ENCODE data around the gene CBL. TPM values are rescaled to one million over a fixed set of nuclear protein-coding genes. Genes with fewer than 3 reads are reported as not detected.

CBL gene
- total RNA-seq, 2 donors from 2014 or later, result 45.4 to 52.7 TPM

DNA sequence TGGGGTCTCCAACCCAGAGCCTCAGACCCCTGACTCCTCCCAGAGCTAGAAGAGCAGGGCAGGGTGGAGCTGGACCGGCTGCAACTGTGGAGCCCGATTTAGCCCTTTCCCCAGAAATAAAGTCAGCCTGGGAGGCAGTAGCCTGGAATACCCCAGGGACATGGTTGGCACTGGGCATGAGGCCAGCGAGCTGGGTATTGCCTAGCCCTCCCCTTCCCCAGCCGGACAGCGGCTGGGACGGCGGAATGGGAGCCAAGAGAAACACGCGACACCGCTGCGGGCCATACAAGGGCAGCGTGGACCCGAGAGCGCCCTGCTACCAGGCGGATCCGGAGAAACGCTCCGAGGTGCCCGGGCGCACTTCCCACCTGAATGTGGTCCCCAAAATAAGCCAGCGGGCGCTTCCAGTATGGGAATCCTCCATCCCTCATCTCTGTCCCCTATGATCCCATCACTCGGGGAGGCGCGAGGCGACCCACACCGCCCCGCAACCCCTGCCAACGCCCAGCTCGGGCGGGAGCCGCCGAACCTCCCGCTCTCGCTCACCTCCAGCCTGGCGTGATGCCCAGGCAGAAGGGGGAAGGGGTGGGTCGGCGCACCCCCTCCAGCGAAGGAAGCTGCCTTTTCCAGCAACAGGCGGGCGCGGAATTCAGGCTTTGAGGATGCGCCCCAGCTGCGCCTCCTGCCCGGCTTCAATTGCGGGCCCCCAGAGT, 110.0 kb downstream of the CBL start:
- H3K36me3 Mint-ChIP-seq (ENCODE audit: insufficient read depth in 2 of 2), result peaks cover 0 to 2% of the 10 kb centered on the region in 2 donors
- ATAC-seq (replicated peaks in 1 of 2) (no peak), DNase-seq (peak in 1 of 2 donors; percentile 23)
- peaks cover 8% of the 10 kb centered on the region for H3K27me3 Mint-ChIP-seq (ENCODE audit: low read depth)
- peak overlapping the region; percentile 79 to 84 for H3K4me3 Mint-ChIP-seq
- H3K9me3 Mint-ChIP-seq, result no peaks in the 10 kb centered on the region
- H3K27ac Mint-ChIP-seq, result no peak overlapping the region
- peaks cover 13% of the 10 kb centered on the region for H3K4me1 Mint-ChIP-seq (ENCODE audit: low read depth)

DNA sequence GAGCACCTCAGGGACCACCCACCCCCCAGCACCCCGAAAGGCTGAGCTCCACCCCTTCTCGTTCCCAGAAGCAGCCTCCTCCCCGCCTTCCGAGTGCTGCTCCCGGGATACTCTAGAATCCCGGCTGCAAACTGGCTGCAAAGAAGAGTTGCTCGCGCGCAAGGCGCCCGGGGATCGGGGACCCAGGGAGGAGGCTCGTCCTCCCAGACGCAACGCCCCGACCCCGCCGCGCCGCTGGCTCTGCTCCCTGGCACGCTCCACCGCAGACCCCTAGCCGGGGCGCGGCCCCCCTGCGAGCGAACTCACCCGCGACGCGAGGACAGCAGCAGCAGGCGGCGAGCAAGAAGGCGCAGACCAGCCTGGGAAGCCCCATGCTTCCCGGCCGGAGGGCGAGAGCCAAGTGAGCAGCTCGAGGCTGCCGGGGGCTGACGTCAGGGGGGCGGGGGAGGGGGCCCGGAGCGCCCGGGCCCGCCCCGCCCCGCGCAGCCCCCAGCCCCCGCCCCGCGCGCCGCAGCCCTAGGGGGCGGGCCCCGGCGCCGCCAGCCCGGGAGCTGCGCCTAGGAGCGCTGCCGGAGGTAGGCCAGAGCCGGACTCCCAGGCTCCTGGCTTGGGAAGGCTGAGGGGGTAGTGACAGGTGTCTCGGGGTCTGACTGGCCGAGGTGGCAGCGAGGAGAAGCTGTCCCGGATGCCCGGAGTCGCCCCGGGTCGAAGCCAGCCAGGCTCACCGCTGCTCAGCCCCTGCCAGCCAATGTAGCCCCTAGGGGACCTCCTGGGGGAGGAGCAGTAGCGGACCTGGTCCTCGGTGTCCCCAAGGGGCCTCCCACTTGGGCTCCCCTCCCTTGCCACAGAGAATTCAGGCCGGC, 110.8 kb downstream of the CBL start, which contains the start of gene MCAM:
Gene MCAM, minus strand, starts transcription at position 402 of the 863 bp plus-strand sequence. Its CDS starts 29 bp downstream, at position 373.
- H3K36me3 Mint-ChIP-seq (ENCODE audit: insufficient read depth in 2 of 2), result no peaks in the 10 kb centered on the region
- H3K9me3 Mint-ChIP-seq, result no peaks in the 10 kb centered on the region
- H3K4me1 Mint-ChIP-seq (ENCODE audit: low read depth), result peaks cover 20% of the 10 kb centered on the region
- no peak for ATAC-seq (replicated peaks in 1 of 2)
- H3K27me3 Mint-ChIP-seq (ENCODE audit: low read depth), result peaks cover 8% of the 10 kb centered on the region
- H3K27ac Mint-ChIP-seq, result no peak within 1 kb of the TSS
- peak in 1 of 2 donors; percentile 28 for DNase-seq
- H3K4me3 Mint-ChIP-seq, result peak within 1 kb of the TSS; percentile 79 to 84

DNA sequence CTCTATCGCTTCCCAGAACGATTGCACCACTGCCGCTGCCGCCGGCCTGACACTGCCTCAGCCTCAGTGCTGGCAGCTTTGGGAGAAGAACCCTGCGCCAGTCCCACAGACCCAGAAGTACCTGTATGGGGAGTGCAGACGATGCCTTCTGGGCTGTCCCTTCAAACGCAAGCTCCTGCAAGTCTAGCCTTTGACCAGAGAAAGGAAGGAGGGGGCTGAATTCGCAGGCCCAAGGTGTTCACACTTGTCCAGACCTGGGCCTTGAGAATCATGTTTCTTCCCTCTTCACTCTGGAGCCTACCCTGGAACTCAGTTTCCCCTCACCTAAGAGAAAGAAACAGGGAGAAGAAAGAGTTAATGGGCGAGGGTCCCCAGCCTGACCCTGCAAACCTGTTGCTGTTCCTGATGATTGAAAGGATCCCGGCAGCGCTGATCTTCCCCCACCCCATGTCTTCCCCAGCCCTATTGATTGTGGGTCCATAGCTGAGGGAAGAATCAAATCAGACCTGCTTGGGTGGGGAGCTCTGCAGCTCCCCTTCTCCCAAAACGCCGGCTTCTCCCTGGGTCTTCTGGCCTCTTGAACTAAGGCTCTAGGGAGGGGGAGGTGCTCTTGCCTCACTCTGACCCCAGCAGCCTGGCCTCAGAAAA, 111.6 kb downstream of the CBL start:
- Mint-ChIP-seq H3K4me1 (ENCODE audit: low read depth) (peaks cover 26% of the 10 kb centered on the region), H3K27ac (no peak overlapping the region), H3K9me3 (no peaks in the 10 kb centered on the region), H3K27me3 (ENCODE audit: low read depth) (peaks cover 8% of the 10 kb centered on the region), H3K4me3 (peak overlapping the region; percentile 31 to 32), H3K36me3 (ENCODE audit: insufficient read depth in 2 of 2) (no peaks in the 10 kb centered on the region)
- ATAC-seq (replicated peaks in 1 of 2) (no peak), DNase-seq (no peak)

DNA sequence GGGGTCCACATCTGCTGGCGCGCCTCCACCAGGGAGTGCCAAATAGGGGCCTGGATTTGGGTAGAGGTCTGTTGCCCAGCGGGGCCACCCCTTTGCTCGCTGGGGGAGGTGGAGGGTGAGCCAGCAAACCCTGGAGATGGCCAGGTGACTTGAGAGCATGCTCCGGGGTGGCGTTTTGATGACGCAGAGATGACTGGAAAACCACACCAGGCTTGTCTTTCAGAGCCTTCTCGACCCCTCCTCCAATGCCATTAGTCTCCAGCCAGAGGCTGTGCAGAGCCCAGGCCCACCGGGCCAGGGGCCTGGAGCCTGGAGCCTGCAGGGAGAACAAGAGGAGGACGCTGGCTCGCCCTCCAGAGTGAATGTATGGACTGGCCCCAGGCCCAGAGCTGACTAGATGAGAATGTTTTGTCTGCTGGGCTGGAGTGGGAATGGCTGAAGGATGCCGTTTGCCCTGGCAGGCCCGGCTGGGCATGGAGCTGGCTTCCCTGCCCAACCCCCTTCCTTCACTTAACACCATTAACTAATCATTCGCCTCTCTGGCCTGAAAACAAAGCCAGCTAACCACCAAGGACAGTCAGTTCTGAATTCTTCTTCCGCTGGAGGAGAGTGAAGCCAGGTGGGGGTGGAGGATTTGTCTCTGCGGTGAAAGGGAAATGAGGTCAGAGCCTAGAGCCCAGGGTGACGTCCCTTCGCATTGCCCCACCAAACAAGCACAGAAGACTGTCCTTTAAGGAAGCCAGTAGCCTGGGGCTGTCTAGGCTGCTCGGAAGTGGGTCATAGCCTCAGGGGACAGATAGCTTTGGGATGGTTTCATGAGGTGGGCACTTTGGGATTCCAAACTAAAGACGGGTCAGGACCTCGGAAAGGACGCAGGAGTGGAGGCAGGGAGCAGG, 112.3 kb downstream of the CBL start:
- DNase-seq (peak; percentile 43 to 51), ATAC-seq (replicated peaks in 1 of 2) (peak in 1 of 2 donors; percentile 19)
- H3K27ac Mint-ChIP-seq, result no peak overlapping the region

DNA sequence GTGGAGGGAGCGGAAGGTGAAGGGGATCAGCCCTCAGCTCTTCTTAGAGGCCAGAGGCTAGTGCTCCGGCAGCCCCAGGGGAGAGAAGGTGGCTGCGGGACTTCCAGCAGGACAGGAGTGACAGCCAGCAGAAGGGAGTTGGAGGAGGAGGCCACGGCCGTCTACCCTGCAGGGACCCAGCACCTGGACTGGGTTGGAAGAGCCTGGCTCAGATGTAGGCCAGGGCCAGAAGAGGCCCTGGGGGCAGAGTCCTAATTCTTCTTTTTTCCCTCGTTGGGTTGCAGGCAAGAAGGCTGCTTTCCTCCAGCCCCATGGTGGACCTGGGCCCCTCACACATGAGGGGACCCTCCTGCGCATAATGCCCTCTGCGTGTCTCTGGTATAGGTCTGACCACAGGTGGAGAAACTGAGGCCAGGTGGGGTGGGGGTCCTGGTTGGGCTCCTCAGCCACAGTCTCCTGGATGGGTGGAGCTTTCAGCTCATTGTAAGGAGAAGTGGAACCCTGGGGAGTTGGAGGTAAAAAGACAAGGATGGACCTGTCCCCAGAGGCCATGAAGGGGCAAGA, 113.1 kb downstream of the CBL start:
- DNase-seq (no peak), ATAC-seq (replicated peaks in 1 of 2) (no peak)
- H3K9me3 Mint-ChIP-seq, result no peaks in the 10 kb centered on the region
- no peak overlapping the region for H3K27ac Mint-ChIP-seq
- H3K4me3 Mint-ChIP-seq, result peak overlapping the region; percentile 73 to 75
- H3K4me1 Mint-ChIP-seq (ENCODE audit: low read depth), result peaks cover 33% of the 10 kb centered on the region
- H3K27me3 Mint-ChIP-seq (ENCODE audit: low read depth), result peaks cover 8% of the 10 kb centered on the region
- no peaks in the 10 kb centered on the region for H3K36me3 Mint-ChIP-seq (ENCODE audit: insufficient read depth in 2 of 2)

More for the DNA sequence above, 112.3 kb downstream of the CBL start:
- peaks cover 8% of the 10 kb centered on the region for H3K27me3 Mint-ChIP-seq (ENCODE audit: low read depth)
- no peaks in the 10 kb centered on the region for H3K36me3 Mint-ChIP-seq (ENCODE audit: insufficient read depth in 2 of 2)
- H3K4me1 Mint-ChIP-seq (ENCODE audit: low read depth), result peaks cover 29% of the 10 kb centered on the region
- H3K4me3 Mint-ChIP-seq, result peak overlapping the region; percentile 62 to 69
- no peaks in the 10 kb centered on the region for H3K9me3 Mint-ChIP-seq

DNA sequence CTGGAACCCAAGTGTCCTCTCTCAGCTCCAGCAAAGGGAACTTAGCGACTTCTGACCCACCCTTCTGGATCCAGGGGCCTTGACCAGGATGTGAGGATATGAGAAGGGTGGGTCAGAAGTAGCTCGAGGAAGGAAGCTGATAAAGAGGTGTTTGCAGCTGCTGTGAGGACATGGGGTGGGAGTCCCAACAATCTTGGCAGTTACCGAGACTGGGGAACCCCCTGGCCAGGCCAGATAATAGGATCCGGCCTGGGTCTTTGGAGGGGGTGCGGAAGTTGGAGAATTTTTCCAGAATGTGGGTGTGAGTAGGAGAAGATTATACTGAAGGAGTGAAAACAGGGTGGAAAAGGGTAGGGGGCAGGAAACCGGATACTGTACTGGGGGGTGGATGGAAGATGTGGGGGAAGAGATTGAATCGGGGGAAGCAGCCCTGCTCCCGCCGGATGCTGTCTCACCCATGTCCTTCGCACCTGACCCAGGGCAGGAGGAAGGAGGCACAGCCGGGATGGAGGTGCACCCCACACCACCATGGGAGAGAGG, 113.6 kb downstream of the CBL start:
- peak overlapping the region; percentile 73 to 75 for H3K4me3 Mint-ChIP-seq
- no peak for DNase-seq
- ATAC-seq (replicated peaks in 1 of 2), result no peak
- peak overlapping the region; percentile 62 for H3K27ac Mint-ChIP-seq
- H3K9me3 Mint-ChIP-seq, result no peaks in the 10 kb centered on the region
- peaks cover 33% of the 10 kb centered on the region for H3K4me1 Mint-ChIP-seq (ENCODE audit: low read depth)
- H3K36me3 Mint-ChIP-seq (ENCODE audit: insufficient read depth in 2 of 2), result no peaks in the 10 kb centered on the region
- H3K27me3 Mint-ChIP-seq (ENCODE audit: low read depth), result peaks cover 8% of the 10 kb centered on the region

DNA sequence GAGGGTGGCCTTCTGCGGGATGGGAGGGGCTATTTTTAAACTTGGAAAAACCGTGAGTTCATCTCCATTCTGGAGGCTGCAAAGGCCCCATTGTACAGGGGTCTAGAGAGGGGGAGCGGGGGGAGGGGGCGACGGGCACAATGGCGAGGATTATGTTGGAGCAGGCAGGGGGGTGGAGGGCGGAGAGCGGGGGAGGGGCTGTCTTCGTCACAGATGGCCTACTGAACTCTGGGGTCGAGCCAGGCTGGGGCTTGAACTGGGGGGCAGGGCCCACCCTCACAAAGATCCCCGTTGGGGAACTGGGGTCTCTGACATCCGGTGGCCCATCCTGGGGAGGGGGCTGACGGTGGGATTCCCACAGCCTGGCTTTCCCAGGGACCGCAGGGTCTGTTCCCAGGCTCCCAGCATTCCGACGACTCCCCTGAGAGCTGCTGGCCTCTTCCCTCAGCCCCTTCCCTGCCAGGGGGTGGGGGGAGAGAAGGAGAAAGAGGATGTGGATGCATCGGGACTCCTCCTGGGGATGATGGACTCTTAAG, 114.2 kb downstream of the CBL start:
- peaks cover 33% of the 10 kb centered on the region for H3K4me1 Mint-ChIP-seq (ENCODE audit: low read depth)
- H3K4me3 Mint-ChIP-seq, result peak overlapping the region in 1 of 2 donors; percentile 75
- no peak overlapping the region for H3K27ac Mint-ChIP-seq
- DNase-seq (no peak), ATAC-seq (replicated peaks in 1 of 2) (no peak)
- no peaks in the 10 kb centered on the region for H3K9me3 Mint-ChIP-seq
- H3K36me3 Mint-ChIP-seq (ENCODE audit: insufficient read depth in 2 of 2), result no peaks in the 10 kb centered on the region
- peaks cover 8% of the 10 kb centered on the region for H3K27me3 Mint-ChIP-seq (ENCODE audit: low read depth)

DNA sequence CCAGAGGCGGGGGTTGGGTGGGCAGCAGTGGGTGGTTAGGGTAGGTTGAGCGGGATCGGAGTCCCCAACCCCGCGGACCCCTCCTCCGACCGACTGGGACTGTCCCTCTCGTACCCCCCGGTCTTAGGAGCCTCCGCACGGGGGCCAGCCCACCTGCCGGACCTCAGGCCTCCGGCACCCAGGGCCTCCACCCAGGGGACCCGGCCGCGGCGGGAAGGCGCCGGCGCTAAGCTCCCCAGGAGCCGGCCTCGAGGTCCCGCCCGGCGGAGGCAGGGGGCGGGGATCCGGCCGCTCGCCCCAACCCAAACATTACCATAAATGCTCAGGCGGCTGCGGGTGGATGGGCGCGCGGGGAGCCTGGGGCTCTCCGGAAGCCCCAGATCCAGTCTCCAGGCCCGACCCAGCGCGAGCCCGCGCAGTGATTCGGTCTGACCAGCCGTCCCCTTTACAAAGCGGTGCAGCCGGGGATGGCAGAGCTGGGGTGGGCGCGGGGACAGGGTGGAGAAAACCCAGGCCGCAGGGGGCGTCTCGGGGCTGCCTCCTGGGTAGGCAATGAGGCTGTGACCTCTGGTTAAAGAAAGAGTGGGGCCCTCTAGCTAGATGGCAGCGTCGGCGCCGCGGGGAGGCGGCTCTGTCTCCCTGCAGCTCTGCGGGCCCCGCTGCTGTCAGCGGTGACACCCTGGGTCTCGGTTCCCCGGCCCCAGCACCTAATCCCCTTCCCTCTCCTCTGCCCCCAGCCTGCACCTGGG, 114.8 kb downstream of the CBL start:
- peaks cover 8% of the 10 kb centered on the region for H3K27me3 Mint-ChIP-seq (ENCODE audit: low read depth)
- H3K27ac Mint-ChIP-seq, result peak overlapping the region; percentile 81
- peaks cover 33% of the 10 kb centered on the region for H3K4me1 Mint-ChIP-seq (ENCODE audit: low read depth)
- H3K36me3 Mint-ChIP-seq (ENCODE audit: insufficient read depth in 2 of 2), result no peaks in the 10 kb centered on the region
- H3K9me3 Mint-ChIP-seq, result no peaks in the 10 kb centered on the region
- ATAC-seq (replicated peaks in 1 of 2) (peak; percentile 75 to 77), DNase-seq (peak; percentile 72 to 79)
- H3K4me3 Mint-ChIP-seq, result peak overlapping the region; percentile 89 to 90

DNA sequence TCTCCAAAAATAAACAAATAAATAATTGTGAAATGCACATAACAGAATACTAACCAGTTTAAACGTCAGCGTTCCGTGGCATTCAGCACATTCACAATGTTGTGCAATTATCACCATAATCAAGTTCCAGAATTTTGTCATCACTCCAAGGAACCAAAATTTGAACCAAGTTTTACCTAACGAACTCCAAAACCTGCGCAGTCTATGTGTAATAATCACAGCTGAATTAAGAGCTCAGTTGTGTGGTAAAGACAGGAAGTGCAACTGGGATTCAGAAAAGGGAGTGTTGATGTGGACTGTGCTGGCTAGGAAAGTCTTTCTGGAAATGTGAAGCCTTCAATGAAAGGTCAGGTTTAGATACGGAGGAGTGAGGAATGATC, 116.2 kb downstream of the CBL start:
- H3K4me1 Mint-ChIP-seq (ENCODE audit: low read depth), result peaks cover 33% of the 10 kb centered on the region
- peak overlapping the region in 1 of 2 donors; percentile 89 for H3K4me3 Mint-ChIP-seq
- no peak for ATAC-seq (replicated peaks in 1 of 2)
- H3K27me3 Mint-ChIP-seq (ENCODE audit: low read depth), result peaks cover 8% of the 10 kb centered on the region
- no peak overlapping the region for H3K27ac Mint-ChIP-seq
- H3K9me3 Mint-ChIP-seq, result no peaks in the 10 kb centered on the region
- DNase-seq, result no peak
- H3K36me3 Mint-ChIP-seq (ENCODE audit: insufficient read depth in 2 of 2), result no peaks in the 10 kb centered on the region

DNA sequence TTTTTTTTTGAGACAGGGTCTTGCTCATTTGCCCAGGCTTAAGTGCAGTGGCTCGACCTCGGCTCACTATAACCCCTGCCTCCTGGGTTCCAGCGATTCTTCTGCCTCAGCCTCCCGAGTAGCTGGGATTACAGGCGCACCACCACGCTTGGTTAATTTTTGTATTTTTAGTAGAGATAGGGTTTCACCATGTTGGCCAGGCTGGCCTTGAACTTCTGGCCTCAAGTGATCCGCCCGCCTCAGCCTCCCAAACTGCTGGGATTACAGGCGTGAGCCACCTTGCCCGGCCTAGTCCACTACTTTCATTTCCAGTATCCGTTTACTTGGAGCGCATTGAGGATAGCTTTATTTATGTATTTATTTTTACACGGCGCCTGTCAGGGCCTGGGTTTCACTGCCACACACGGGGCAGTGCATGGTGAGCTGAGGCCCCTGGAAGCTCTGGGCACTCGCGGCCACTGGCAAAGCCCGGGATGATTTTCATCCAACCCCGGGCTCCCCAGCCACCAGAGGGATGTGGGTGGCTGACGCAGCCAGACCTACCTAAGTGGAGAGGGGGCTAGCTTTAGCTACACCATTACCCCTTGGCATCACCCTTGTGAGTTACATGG, 116.9 kb downstream of the CBL start:
- H3K27me3 Mint-ChIP-seq (ENCODE audit: low read depth), result peaks cover 8% of the 10 kb centered on the region
- ATAC-seq (replicated peaks in 1 of 2), result no peak
- no peak for DNase-seq
- H3K27ac Mint-ChIP-seq, result no peak overlapping the region
- no peak overlapping the region for H3K4me3 Mint-ChIP-seq
- no peaks in the 10 kb centered on the region for H3K36me3 Mint-ChIP-seq (ENCODE audit: insufficient read depth in 2 of 2)
- H3K4me1 Mint-ChIP-seq (ENCODE audit: low read depth), result peaks cover 33% of the 10 kb centered on the region
- H3K9me3 Mint-ChIP-seq, result no peaks in the 10 kb centered on the region

DNA sequence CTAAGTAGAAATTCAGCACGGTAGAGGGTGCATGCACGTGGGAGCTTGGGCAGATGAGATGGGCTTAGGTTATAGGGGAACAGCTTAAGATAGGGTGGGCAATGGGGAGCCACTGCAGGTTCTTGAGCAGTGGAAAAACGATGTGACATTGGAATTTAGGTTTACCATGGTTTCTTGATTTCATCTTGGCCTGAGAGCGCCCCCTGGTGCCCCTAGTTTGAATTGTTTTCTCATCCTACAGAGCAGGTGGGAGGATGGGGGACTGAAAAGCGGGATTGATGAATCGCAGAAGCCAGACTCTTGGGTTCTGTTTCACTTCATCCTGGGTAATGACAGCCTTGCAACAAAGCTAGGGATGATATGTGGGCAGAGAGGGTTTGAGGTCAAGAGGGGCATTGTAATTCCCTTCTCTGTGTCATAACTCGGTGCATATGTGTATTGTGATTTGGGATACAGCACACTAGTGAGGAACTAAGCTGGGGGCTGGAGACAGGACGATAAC, 117.4 kb downstream of the CBL start:
- H3K27me3 Mint-ChIP-seq (ENCODE audit: low read depth), result peaks cover 6% of the 10 kb centered on the region
- peaks cover 32% of the 10 kb centered on the region for H3K4me1 Mint-ChIP-seq (ENCODE audit: low read depth)
- no peak overlapping the region for H3K4me3 Mint-ChIP-seq
- no peak overlapping the region for H3K27ac Mint-ChIP-seq
- DNase-seq, result peak; percentile 77 to 85
- H3K36me3 Mint-ChIP-seq (ENCODE audit: insufficient read depth in 2 of 2), result no peaks in the 10 kb centered on the region
- no peak for ATAC-seq (replicated peaks in 1 of 2)
- no peaks in the 10 kb centered on the region for H3K9me3 Mint-ChIP-seq
